GM21529 (cell line): ENCODE measurements around the gene ITGA11.

Experiments used
- ATAC-seq: cut with Tn5 transposase; IDR thresholded peaks from one replicate; pipeline ENCODE4 v1.9.1; 2021; ENCODE audit not compliant: unreplicated experiment

The ITGA11 gene

DNA sequence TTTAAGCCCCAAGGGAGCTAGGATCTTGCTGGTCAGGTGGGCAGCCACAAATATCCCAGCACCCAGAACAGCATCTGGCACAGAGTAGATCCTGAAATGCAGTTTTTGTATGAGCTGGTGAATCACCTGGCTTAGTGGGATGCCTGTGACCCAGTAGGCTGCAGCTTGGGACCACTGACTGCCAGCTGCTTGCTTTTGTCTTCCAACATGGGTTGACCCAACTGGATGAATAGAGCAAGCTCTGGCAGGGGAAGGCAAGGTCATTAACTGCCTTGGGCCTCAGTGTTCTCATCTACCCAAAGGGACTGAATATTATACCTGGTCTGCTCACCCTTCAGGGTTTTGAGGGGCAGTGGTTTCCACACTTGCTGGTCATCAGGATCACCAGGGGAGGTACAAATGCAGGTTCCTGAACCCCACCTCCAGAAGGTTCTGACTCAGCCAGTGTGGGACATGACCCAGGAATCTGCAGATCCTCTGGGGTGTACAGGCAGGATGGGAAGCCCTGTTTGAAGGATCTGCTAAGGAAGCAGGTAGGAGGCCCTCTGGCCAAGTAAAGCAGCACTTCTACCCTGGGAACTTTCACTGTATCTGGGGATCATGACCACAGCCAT is 55.4 kb downstream of the ITGA11 start:
- no peak for ATAC-seq

DNA sequence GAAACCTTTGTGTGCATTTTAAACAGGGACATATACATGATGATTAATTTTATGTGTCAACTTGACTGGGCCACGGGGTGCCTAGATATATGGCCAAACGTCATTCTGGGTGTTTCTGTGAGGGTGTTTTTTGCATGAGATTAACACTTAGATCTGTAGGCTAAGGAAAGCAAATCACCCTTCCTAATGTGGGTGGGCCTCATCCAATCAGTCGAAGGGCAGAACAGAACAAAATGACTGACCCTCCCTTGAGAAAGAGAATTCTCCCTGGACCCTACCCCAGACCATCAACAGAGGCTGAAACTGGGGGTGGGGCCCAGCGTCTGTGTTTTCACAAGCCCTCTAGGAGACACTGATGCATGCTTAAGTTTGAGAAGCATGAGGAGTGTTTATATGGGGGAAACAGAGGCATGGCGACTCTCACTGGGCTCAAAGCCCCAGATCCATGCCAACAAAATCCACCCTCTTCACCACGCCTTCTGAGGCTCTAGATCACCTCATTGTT is 56.2 kb downstream of the ITGA11 start:
- no peak for ATAC-seq

DNA sequence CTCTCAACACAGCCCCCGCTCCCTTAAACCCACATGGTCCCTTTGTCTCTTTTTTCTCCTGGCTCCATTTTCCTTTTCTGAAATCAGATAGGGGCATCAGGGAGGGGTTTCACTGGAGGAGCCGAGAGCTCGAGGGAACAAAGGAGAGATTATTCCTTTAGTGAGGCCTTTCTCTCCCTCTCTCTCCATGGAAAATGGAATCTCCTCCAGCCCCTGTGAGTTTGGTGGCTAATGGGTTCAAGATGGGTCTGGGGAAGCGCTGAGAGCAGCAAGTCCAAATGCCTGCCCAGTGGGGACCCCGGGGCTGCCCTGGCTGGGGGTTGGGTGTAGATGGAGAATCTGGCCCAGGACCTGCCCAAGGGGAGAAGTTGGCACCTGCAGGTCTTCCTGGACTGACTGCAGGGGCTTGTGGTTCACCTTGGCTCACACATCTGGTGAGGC is 56.8 kb downstream of the ITGA11 start:
- no peak for ATAC-seq

DNA sequence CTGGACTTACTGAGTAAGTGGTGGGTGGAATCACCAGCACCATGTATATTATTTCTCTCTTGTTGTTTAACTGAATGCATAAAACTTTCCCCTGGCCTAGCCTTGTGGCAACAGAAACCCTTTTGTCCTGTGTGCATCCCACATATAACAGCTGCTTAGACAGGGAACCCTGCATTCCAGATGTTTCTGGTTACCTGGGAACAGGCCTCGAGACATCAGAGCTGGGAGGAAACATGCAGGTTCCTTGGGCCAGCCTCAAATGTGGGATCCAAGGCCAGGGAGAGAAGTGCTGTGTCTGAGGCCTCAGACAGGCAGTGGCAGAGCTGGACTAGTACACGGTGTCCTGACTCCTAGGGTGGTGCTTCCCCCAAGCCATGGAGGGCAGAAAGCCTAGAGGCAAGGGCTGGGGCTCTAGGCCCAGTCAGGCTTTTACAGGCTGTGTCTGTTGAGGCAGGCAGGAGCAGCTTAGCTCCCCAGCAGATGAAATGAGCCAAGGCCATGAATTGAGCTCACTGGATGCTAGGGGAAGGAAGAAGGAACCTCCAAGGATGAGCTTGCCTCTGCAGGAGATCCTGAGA is 57.7 kb downstream of the ITGA11 start:
- no peak for ATAC-seq

DNA sequence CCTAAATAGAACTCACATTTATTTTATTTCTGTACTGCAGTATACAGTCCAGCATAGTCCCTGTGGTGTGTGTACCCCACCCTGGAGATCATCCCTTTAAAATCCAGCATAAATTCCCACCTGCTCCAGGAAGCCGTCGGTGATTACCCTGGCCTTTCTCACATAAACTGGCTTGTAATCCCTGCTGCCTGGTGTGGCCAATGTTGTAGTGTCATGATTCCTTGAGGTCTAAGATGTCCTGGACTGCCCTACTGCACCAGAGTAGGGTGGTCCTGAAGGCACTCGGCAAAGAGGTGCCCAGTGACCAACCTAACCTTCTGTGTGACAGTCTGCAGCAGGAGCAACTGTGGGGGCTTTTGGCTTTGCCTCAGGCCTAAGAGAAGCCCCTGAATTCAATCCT is 58.9 kb downstream of the ITGA11 start:
- ATAC-seq, result no peak

DNA sequence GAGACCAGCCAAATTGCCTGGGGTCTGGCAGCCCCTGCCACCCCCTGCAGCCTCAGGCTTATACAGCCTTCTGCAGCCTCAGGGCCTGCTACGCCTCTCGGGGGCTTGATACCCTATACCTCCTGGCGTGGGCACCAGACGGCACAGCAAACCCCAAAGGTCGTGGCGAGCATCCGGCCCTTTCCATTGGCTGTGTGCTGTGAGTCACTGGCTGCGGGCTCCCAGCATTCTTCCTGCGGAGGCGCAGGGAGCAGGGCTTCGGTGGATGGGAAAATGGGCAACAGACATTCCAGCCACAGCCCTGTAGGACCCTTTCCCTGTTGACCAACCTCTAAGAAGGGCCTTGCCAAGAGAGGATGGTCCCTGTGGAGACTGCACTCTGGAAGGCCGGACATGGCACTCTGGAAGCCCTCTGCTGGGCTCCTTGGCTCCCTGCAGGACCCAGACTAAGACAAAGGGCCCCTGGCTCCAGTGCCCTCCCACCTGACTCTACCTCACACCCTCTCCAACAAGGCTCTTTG is 59.6 kb downstream of the ITGA11 start:
- no peak for ATAC-seq

DNA sequence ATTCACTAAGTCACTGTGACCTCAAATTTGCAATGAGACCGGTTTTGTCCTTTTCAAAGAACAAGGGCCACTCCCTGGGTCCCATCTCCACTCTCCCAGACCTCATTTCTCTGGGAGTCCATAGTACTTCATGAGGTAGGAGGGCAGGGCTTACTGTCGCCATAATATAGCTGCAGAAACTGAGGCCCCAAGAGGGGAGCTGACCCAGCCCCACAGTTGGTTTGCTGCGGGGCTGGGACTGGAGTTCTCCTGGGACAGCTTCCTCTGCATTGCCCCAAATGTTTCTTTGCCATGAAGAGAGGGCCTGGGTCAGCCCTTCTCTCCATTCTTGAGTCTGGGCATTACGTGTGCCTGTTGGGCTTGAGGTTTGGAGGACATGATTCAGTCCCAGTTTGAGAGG is 60.1 kb downstream of the ITGA11 start:
- no peak for ATAC-seq

DNA sequence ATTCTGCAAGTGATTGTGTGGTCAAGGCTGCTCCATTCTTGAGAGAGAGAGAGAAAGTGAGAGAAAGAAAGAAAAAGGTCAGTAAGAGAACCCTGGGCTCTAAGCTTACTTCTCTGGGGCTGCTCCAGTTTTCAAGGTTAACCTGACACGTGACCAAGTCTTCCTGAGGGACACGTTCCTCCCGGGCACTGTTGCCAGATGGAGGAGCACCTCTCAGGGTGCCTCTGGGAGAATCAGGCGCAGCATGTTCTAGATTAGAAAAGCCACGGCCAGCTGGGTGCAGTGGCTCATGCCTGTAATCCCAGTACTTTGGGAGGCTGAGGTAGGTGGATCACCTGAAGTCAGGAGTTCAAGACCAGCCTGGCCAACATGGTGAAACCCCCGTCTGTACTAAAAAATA is 60.8 kb downstream of the ITGA11 start:
- ATAC-seq, result no peak

DNA sequence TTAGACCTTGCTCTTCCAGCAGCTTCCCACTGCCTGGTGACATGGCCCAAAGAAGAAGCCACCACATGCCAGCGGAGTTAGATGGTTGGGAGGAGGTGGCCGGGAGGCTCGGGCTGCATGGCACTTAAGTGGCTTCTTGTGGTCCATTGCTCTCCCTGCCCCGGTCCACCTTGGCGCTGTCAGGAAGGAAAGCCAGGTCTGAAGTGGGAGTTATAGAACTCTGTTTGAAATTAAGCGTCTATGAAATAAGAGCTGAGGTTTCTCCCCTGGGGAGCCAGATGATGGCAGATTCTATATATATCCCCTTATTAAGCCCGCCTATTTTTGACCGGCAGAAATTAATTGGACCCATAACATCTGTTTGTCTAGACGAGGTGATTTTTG is 61.2 kb downstream of the ITGA11 start:
- ATAC-seq, result no peak

DNA sequence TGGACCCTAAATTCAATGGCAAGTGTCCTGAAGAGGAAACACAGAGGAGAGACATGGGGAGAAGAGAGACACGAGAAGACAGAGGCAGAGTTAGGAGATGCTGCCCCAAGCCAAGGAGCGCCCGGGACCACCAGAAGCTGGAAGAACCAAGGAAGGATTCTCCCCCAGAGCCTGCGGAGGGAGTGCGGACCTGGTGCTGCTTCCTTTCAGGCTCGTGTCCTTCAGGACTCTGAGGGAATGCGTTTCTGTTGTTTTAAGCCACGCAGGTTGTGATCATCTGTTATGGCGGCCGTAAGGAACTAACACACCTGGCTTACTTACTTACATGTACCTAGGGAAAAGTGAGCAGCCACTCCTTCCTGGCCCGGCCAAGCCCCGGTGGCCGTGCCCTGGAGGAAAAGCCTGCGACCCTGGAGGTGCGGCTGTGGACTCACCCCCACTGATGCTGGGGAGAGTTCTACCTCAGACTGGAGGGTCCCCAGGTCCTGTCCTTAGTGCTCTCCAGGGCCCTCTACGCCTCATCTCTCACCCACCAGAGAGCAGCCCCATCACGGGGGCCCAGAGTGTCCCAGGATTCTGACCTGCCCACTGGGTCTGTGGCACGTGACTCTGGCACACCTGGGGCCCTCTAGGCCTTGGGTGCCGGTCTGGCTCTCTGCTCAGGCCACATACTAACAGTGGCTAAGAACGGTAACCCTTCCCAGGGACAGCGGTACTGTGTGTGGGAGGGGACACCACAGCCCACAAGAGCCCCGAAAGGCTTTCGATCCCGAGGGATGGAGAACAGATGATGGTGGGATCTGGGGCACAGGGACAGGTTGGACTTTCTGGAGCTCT is 61.8 kb downstream of the ITGA11 start:
- ATAC-seq, result no peak

DNA sequence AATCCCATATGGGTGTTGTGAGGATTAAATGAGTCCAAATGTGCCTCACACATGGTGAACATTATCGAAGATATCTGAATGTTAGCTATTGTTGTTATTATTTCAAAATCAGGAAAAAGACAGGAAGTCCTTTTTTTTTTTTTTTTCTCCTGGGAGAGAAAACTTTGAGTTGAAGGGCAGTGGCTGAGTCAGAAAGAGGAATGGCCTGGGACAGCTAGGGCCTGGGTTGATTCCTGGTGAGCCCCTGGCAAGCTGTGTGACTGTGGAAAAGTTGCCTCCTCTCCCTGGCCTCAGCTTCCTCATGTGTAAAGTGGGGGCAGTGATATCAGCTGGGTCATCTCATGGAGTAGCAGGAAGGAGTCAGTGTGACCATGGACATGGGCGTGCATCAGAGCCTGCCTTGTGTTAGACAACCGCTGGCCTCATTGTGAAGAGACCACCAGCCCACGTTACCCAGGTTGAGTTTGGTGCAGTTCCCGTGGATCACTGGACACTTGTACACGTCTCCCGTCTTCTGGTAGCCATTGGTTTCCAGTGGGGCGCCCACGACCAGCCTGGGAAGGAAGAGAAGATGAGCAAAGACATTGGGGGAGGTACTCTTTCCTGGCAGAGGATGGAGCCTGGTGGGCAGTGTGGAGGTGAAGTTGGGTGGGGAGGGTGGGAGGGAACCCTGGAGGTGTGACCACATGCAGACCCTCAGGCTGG is 63.1 kb downstream of the ITGA11 start:
- ATAC-seq, result no peak

DNA sequence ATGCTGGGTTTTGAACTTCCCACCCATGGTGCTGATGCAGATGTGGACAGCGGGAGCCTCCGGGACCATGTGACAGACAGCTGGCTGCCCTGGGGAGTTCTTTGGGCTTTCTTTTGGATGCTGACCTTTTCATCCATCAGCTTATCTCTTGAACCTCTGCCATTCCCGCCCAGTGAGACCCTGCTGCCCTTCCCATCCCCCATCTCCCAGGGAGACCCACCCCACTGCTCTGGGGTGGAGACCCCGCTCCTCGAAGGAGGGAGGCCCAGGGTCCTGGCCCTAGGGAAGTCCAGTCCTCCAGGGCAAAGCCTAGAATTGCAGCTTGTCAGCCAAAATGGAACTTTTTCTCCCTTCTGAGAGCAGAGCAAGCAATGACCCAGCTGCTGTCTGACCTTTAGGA is 64.0 kb downstream of the ITGA11 start:
- ATAC-seq, result no peak

DNA sequence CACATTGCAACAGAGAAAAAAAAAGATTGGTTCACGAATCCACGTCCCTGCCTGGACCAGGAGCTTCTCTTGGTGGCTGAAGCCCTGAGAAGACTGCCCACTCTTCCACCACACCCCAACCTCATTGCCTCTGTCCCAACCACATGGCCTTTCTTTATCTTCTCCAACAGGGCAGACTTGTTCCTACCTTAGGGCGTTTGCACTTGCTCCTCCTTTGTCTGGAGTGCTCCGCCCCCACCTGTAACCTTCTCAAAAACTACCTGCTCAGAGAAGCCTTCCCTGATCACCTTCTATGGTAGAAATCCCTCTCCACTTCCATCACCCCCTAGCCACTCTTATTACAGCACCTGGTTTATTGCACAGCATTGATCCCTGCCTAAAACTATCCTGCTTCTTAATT is 64.7 kb downstream of the ITGA11 start:
- no peak for ATAC-seq

DNA sequence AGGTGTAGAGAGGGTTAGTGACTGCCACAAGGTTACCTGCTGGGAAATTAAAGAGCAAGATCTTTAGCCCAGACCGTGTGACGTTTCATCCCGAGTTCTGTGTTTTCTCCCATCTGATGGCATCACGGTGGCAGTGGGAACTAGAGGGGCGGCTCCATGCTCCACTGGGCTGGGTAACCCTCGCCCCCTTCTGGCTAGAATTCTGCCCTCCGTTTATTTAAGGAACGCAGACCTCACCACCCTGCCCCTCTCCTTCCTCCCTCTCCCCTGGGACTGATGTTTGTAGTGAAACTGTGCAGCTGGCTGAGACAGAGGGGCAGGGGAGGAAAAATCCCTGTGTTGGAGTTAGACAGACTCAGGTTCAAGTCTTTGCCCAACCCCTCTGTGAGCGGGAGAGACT is 65.6 kb downstream of the ITGA11 start:
- no peak for ATAC-seq

DNA sequence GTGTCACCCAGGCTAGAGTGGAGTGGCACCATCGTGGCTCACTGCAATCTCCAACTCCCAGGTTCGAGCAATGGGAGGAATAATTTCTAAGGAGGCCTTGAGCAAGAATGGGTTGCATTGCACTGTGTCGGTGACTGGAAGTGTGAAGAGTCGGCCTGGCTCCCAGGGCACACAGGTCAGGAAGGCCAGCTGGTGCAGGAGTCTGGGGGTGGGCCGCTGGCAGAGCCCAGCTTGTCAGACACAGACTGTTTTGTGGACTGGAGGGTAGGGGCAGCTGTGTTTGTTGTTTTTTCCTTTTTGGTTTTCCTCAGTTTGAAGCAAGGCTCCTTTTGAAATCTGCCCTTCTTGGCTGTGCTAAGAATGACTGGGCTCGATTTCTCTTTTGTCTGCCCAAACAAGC is 66.2 kb downstream of the ITGA11 start:
- no peak for ATAC-seq

DNA sequence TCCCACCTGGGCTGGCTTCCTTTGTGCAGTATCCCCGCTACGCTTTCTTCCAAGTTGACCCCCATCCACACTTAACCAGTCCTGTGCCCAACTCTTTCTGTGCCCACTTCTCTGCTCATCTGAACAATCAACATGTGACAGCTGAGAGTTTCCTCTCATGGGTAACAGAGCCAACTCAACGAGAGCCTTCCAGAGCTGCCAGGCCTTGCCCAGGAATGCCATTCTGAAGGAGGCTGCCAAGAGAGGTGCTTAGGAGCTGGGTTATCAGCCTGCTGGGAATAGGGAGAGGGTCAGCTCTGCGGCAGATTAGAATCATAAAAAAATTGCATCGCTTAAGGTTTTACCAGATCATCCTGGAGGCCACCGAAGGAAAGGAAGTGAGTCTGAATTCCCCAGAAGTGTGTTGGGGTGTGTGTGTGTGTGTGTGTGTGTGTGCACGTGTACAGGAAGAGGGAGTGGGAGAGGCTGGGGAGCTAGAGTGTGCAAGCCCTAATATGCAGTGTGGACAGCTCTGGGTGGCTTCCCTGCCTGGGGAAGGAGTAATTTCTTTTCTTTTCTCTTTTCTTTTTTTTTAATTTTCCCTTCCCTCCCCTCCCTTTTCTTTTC is 66.7 kb downstream of the ITGA11 start:
- ATAC-seq, result no peak

DNA sequence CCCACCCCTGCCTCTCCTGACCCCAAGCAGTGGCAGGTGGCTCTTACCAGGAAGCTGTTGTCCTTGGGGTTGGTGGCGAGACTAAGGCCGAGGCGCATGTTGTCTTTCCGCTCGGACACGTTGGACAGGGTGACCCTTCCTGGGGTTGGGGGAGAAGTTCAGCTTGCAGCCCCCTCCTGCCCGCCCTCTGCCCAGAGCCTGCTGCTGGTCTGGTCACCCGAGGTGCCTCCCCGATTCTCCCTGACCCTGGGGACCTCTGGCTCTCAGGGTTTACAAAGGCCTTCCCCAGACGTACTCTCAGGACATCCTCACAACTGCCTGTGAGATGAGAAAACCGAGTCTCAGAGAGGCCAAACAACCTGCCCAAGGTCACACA is 67.3 kb downstream of the ITGA11 start:
- ATAC-seq, result no peak

DNA sequence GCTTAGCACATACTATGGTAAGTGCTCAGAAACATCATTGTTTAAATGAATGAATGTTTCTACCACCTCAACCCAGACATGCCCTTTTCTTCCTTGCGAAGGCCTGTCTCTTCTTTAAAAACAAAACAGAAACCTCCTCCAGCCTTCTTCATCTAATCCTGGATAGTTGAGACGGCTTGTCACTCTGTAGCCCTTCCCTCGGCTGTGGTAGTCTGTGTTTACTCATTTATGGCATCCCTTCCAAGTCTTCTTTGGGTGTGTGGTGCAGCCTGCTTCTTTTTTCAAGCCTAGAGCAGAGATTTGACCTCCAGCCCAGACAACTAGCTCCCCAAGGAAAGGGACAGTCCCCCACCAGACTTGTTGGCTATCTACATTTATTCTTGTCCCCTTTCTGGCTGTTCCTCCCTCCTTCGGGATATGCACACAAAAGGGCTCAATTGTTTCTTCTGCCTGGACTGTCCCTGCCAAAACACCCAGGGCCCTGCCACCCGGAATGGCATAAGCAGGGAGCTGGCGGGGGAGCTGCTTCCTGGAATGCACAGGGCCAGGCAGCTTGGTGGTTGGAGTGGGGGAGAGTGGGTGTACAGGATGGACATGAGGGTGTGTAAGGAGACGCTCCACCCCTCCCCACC is 67.8 kb downstream of the ITGA11 start:
- no peak for ATAC-seq

DNA sequence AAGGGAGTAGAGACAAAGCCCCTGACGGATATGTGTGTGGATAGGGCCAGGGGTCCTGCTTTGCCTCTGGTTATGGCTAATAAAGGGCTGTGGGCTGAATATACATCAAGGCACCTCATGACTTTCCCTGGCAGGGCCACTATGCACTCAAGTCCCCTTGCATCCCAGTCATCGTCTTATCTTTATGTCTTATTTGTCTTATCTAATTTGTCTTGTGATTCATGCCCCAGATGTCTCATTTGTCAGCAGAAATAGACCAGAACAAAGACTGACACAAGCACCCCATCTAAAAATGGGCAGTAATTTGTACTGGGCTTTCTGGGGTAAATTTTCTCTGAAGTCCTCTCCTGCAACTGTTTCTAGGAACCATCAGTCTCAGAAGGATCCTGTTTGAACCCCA is 68.6 kb downstream of the ITGA11 start:
- no peak for ATAC-seq

DNA sequence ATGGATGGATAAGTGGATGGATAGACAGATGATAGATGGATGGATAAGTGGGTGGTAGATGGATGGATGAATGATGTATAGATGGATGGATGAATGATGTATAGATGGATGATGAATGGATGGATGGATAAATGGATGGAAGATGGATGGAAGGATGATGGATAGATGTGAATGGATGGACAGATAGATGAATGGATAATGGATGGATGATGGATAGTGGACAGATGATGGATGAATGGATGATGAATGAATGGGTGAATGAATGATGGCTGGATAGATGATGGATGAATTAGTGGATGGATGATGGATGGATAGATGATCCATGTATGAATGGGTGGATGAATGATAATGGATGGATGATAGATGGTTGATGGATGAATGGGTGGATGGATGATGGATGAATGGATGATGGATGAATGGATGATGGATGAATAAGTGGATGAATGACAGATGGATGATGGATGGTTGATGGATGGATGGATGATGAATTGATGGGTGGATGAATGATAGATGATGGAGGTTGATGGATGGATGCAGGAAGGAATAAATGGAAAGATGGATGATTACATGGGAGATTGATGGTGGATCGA is 69.3 kb downstream of the ITGA11 start:
- no peak for ATAC-seq
